ENCODE measurements around the gene FAP. TPM values are rescaled to one million over a fixed set of nuclear protein-coding genes. Genes with fewer than 3 reads are reported as not detected.
A peak's percentile ranks its signal among the peaks of the same experiment; 100 is the strongest.

The FAP gene
- total and polyA plus RNA-seq, 2 experiments from 2014 or later, result not detected

DNA sequence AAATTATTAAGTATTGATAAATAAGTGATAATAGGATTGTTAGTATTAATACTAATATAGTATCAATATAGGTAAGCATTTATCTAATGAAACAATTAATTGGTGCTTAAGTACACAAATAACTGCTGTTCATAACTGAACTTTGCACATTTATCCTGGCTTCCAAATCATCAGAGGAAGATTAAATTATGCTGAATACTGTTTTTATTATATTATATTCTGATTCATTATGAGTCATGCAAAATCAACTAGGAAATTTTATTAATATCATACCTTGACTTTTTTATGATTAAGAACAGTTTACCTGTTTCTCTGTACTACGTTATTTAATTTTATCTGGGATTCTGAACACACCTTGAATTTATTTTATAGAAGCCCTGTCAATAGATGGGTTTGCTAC lies 42.6 kb downstream of the FAP start:
- no peaks in the 10 kb centered on the region for H3K9me3 ChIP-seq (ENCODE audit: low read depth)
- TF ChIP-seq, protein P1, sequence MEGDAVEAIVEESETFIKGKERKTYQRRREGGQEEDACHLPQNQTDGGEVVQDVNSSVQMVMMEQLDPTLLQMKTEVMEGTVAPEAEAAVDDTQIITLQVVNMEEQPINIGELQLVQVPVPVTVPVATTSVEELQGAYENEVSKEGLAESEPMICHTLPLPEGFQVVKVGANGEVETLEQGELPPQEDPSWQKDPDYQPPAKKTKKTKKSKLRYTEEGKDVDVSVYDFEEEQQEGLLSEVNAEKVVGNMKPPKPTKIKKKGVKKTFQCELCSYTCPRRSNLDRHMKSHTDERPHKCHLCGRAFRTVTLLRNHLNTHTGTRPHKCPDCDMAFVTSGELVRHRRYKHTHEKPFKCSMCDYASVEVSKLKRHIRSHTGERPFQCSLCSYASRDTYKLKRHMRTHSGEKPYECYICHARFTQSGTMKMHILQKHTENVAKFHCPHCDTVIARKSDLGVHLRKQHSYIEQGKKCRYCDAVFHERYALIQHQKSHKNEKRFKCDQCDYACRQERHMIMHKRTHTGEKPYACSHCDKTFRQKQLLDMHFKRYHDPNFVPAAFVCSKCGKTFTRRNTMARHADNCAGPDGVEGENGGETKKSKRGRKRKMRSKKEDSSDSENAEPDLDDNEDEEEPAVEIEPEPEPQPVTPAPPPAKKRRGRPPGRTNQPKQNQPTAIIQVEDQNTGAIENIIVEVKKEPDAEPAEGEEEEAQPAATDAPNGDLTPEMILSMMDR (IDR thresholded peaks at IDR 0.05; ENCODE audit: low read depth, low read length), result no peak
- H3K27me3 ChIP-seq, result no peaks in the 10 kb centered on the region
- no peak for DNase-seq (ENCODE audit: low read depth in 1 of 2, low spot score in 1 of 2)
- no peak overlapping the region for H3K4me3 ChIP-seq
- H3K4me1 ChIP-seq (ENCODE audit: low read depth), result no peaks in the 10 kb centered on the region
- no peak overlapping the region for H3K27ac ChIP-seq
- no peaks in the 10 kb centered on the region for H3K36me3 ChIP-seq

DNA sequence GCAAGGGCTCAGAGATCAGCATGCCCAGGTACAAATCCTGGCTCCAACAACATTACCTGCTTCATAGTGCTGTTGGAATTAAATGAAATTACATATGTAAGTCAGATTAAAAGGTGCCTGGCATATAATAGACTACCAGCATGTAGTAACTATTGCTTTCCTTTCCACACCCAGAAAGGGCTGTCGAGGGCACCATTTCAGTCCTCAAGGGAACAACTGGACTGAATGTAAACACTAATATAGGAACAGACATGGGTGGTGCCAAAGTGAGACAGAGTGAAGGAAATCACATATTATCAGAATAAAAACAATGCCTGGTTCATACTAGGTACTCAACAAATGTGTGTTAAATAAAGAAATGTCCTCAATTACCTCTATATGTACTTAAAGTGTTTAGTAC lies 43.3 kb downstream of the FAP start:
- H3K27ac ChIP-seq, result no peak overlapping the region
- no peaks in the 10 kb centered on the region for H3K27me3 ChIP-seq
- no peak for DNase-seq (ENCODE audit: low read depth in 1 of 2, low spot score in 1 of 2)
- no peaks in the 10 kb centered on the region for H3K36me3 ChIP-seq
- no peak overlapping the region for H3K4me3 ChIP-seq
- TF ChIP-seq, protein P1 (IDR thresholded peaks at IDR 0.05; ENCODE audit: low read depth, low read length), result no peak
- H3K4me1 ChIP-seq (ENCODE audit: low read depth), result no peaks in the 10 kb centered on the region
- no peaks in the 10 kb centered on the region for H3K9me3 ChIP-seq (ENCODE audit: low read depth)

DNA sequence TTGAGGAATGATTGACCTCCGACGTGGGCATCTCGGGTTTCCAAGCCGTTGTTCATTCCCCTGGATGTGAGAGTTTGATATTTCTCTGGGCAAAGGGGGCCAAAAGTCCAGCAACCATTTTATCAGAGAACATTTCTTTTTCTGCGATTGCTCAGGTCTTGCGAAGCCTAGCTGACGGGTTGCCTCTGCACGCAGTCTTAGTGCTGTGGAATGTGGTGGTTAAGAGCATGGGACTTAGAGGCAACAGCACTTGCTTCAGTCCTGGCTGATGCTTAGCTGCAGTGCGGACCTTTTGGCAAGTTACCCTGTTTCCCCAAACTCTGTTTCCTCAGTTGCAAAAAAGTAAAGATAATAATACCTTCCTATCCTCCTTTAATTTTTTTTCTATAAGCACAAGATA lies 45.0 kb downstream of the FAP start:
- H3K9me3 ChIP-seq (ENCODE audit: low read depth), result no peaks in the 10 kb centered on the region
- no peak overlapping the region for H3K27ac ChIP-seq
- H3K27me3 ChIP-seq, result no peaks in the 10 kb centered on the region
- H3K36me3 ChIP-seq, result no peaks in the 10 kb centered on the region
- H3K4me3 ChIP-seq, result no peak overlapping the region
- DNase-seq (ENCODE audit: low read depth in 1 of 2, low spot score in 1 of 2), result peak in 1 of 2 donors; percentile 47
- TF ChIP-seq, protein P1 (IDR thresholded peaks at IDR 0.05; ENCODE audit: low read depth, low read length), result no peak
- no peaks in the 10 kb centered on the region for H3K4me1 ChIP-seq (ENCODE audit: low read depth)

DNA sequence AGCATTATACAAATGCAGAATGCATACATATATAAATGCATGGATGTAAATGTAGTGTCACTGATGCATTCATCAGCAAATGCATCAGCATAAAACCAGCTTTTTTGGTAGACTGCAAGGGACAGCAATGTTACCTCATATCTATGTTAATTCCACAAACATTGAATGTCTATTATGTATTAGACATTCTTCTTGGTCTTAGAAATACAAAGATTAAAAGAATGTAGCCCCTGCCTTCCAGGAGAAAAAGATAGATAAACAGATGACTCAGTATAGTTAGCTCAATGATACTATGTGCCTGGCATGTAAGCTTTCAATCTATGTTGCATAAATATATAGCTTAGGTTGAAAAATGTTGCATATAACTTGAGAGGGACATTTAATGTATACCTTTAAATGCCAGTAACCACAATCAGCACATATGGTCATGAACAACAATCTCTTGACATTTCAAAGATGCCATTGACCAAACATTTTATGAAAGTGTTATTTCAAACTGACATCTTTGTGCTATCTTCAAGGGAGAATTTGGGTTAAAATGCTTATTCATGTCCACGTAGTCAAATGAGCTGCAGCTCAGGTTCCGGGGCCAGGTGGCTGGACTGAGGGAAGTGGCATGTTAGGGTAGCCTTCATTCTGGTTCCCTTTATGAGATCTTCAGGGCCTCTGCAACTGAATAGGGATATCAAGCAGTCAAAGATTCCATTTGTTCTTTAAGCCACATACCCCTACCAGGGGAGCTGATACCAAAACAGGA lies 46.0 kb downstream of the FAP start:
- H3K36me3 ChIP-seq, result no peaks in the 10 kb centered on the region
- no peak overlapping the region for H3K4me3 ChIP-seq
- peak in 1 of 2 donors; percentile 34 for DNase-seq (ENCODE audit: low read depth in 1 of 2, low spot score in 1 of 2)
- H3K27ac ChIP-seq, result no peak overlapping the region
- H3K4me1 ChIP-seq (ENCODE audit: low read depth), result no peaks in the 10 kb centered on the region
- no peaks in the 10 kb centered on the region for H3K9me3 ChIP-seq (ENCODE audit: low read depth)
- H3K27me3 ChIP-seq, result no peaks in the 10 kb centered on the region
- TF ChIP-seq, protein P1 (IDR thresholded peaks at IDR 0.05; ENCODE audit: low read depth, low read length), result no peak

DNA sequence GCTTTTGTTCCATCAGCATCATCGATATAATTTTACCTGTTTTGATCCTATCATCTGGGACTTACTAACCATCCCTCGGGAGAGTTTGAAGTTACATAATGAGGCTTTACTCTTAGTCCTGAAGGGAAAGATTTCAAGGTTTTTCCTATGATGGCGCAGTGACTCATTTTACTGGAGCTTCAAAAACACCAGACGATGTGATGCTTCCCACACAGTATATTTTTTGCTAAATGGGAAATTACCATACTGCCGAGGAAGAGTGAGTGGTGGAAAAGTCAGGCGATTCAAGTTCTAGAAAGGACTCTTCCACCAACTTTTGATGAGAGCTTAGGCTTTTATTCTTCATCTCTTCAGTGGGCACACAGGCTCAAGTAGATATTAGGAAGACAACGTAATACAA lies 46.6 kb downstream of the FAP start:
- TF ChIP-seq, protein P1 (IDR thresholded peaks at IDR 0.05; ENCODE audit: low read depth, low read length), result no peak

More for the DNA sequence above, 46.6 kb downstream of the FAP start:
- Histone ChIP-seq H3K4me3 (no peak overlapping the region), H3K36me3 (no peaks in the 10 kb centered on the region), H3K27ac (no peak overlapping the region), H3K4me1 (ENCODE audit: low read depth) (no peaks in the 10 kb centered on the region), H3K27me3 (no peaks in the 10 kb centered on the region), H3K9me3 (ENCODE audit: low read depth) (no peaks in the 10 kb centered on the region)
- DNase-seq (ENCODE audit: low read depth in 1 of 2, low spot score in 1 of 2), result peak in 1 of 2 donors; percentile 21

Data from cardiac muscle cell (in vitro differentiated cells and primary cell).